Stimulated activated CD4-positive, alpha-beta T cell treated with anti-CD3 and anti-CD28 coated beads, Interleukin-4, amount 100 ng/mL, for 24 hours (primary cell): ENCODE results near the gene MAPKAP1.
"Not testable (repeated sequence)": the region's sequence is repeated elsewhere in the genome, so short reads cannot be mapped to it uniquely, and the experiment has no call there.

Experiments used
- DNase-seq: peaks from one replicate; pipeline ENCODE4 v3.0.0-alpha.2; 2020

Gene MAPKAP1

DNA sequence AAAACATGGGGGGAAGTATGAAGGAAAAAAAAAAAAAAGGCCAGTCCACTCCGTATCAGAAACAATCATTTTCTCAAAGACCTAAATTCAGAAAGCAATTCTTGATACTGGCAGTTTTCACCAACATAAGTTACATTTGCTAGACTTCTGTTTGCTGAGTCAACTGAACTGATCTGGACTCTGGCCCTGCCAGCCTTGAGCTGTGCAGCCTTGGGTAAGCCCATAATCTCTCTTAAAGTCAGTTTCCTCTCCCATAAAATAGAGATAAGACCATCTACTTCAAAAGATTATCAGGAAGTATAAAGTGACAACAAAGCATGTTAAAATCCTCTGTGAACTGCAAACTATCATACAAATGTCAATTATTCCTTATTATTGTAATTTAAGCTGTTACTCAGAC, 106.8 kb downstream of the MAPKAP1 start:
- DNase-seq: no peak

DNA sequence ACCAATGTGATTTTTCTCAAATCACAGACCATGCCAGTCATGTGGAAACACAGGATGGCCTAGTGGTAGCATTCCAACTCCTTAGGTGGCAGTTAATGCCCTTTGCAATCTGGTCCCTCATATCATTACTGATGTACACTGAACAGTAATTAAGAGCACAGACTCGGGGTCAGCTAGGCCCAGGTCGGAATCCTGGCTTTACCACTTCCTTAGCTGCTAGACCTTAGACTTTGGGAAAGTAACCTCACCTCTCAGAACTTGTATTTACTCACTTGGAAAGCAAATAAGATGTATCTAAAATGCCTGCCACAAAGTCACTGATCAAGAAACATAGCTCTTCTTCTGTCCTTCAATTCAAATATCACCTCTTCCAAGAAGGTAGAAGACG, 112.8 kb downstream of the MAPKAP1 start:
- no peak for DNase-seq

DNA sequence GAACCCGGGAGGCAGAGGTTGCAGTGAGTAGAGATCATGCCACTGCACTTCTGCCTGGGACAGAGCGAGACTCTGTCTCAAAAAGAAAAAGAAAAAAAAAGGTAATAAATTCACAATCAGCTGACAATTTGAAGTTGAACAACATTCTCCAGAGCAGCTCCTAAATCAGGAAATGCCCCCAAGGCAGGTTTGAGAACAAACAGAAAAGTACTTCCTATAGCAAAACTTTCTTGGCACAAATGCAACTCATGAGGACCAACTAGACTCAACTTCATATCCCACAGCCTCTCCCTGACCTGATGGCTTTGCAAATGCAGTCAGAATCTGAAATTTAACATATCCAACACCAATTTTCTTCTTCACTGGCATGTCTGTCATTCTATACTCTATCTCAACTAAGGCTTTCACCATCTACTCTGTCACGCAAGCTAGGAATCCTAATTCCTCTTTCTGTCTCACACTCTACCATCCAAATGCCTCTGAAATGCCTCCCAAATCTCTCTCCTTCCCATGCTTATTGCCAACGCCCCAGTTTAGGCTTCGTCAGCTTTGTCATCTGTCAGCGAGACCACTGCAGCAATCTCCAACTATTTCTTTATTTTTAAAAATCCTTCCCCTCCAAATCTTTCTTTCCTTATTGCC, 113.3 kb downstream of the MAPKAP1 start:
- no peak for DNase-seq

DNA sequence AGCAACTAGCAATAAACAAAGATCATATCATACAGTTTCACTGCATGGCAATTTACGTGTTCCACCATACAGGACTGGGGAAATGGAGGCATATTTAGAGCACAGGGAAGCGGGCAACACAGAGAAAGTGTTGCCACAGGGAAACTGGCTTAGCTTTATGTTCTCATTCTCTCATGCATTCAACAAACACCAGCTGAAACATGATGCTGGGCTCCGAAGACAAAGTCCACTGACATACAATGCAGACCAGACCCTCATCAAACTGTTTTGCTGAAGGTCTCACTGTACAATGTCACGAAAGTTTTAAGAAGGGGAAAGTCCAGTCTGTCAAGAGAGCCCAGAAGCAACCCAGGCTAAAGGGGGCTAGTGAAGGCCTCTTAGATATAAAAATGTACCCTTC, 115.1 kb downstream of the MAPKAP1 start:
- no peak for DNase-seq

DNA sequence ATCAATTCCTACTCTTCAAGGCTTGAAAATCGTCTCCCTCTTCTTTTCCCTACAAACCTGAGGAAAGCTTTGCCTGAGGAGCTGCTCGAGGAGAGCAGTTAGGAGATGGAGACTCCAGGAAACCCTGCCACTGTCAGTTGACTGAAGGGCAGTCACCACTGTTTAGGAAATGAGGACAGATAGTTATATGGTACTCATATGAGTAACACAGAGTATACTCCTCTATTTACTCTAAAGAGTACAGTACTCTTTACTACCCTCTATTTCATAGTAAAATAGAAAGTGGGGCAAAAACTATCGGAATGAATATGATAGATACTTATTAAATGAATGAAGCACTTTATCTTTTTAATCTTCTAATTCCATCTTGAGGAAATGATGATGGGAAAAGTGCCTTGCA, 115.8 kb downstream of the MAPKAP1 start:
- no peak for DNase-seq

DNA sequence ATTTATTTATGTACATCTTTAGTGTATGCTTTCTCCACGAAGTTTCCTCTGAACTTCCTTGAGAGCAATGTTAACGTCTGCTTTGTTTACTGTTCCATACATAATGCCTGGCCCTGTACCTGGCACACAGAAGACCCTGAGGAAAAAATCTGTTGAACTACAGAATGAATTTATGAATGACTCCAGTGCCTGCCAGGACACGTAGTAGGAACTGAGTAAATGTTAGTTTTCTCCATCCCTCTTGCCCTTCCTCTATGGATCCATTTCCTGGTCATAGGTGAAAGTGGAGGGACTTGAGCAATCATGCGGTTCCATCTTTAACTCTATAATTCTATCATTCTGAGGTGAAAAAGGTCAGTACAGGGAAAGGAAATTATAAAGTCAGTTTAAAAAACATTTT, 117.7 kb downstream of the MAPKAP1 start:
- no peak for DNase-seq

DNA sequence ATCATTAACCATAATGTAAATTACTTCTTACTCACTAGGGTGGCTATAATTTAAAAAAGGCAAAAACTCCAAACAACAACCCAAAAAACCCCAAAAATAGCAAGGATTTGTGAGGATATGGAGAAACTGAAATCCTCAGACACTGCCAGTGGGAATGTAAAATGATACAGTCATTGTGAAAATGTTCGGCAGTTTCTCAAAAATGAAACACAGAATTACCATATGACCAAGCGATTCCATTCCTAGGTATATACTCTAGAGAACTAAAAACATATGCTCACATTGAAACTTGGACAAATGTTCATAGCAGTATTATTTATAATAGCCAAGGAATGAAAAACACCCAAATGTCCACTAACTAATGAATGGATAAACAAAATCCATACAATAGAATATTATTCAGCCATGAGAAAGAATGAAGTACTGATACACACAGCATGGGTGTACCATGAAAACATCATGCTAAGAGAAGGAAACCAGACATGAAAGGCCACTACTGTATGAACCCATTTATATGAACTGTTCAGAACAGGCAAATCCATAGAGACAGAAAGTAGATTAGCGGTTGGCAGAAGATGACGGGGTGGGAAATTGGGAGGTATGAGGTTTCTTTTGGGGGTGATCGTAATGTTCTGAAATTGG, 119.1 kb downstream of the MAPKAP1 start:
- DNase-seq: no peak

DNA sequence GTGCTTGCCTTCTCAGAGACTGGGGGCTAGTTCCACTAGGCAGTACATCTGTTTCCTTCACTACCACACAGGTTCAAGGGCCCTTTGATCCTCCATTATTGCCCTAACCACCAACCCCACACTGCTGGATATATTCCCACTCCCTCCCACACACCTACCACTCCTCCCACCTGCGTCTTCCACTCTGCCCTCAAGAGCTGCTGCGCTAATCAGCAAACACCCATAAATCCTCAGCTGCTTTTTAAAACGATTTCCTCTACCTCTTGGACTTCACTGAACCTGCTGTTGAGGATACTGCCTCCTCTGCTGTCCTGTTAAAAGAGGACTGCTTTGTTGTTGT, 120.9 kb downstream of the MAPKAP1 start:
- DNase-seq: no peak

DNA sequence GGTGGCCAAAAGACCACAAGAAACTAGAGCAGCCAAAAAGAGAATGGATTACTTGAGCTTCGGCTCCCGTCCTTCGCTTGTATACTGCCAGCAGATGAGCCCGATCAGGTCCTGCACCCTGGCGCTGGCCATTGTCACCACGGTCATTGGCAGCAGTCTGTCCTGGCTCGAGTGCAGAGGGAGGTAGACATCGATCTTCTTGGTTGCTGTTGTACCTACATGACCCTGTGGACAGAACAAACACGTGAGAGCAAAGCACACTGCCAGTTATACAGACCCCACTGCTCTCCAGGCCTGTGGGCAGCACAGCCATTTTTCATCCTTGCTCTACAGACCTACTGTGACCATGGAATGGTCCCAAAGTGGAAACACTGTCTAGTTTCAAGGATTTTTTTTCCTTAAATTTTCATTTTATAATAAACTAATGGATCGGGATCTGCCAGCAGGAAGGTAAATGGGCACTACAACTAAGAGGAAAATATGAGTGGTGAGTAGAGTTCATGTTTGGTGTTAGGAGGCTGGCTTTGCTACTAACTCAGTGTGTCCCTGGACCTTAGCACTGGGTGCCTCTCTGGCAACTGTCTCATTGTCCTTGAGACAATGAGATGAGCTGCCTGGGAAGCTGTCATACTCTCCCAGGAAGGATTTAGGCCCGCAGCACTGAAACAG, 121.4 kb downstream of the MAPKAP1 start:
- DNase-seq: no peak

DNA sequence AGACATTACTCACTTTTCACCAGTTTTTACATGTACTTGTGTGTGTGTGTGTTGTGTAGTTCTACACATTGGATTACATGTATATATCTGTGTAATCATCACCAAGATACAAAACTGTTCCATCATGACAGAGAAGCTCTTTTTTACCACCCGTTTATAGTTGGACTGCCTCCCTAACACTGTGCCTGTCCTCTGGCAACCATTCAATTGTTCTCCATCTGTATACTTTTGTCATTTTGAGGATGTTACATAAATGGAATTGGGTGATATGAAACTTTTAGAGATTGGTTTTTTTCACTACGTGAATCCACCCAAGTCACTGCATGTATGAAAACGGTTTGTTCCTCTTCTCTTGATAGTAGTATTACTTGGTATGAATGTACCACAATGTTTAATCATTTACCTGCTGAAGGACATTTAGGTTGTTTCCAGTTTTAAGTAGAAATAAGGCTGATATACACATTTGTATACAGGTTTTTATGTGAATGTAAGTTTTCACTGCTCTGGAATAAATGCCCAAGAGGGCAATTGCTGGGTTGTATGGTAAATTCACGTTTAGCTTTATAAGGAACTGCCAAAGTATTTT, 126.2 kb downstream of the MAPKAP1 start:
- no peak for DNase-seq

DNA sequence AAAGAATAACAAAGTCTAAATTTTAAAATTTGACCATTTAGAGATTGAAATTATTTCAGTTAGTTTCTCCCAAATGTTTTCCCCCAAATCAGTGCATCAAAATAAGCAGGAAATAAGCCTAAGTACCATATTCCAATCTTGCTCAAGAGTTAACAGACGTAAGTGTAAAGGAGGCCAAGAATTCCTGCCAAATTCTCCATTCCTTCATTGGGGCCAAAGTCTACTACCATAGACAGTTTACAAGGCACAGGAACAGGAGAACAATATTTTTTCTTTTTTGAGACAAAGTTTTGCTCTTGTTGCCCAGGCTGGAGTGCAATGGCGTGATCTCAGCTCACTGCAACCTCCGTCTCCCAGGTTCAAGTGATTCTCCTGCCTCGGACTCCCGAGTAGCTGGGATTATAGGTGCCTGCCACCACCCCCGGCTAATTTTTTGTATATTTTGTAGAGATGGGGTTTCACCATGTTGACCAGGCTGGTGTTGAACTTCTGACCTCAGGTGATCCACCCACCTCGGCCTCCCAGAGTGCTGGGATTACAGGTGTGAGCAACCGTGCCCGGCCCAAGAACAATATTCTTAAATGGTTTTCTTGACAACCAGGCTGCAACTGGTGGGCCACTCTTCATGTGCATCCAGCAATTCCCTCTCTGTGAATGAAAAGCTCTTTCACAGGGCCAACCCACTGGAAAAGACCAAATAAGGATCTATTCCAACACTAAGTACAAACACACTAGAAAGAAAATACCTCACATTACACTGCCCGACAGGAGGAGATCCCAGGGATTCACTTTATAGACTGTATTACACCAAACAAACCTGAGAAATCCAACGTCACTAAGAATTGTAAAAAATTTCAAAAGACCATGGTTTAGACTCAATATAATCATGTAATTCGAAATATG, 127.7 kb downstream of the MAPKAP1 start:
- DNase-seq: no peak

DNA sequence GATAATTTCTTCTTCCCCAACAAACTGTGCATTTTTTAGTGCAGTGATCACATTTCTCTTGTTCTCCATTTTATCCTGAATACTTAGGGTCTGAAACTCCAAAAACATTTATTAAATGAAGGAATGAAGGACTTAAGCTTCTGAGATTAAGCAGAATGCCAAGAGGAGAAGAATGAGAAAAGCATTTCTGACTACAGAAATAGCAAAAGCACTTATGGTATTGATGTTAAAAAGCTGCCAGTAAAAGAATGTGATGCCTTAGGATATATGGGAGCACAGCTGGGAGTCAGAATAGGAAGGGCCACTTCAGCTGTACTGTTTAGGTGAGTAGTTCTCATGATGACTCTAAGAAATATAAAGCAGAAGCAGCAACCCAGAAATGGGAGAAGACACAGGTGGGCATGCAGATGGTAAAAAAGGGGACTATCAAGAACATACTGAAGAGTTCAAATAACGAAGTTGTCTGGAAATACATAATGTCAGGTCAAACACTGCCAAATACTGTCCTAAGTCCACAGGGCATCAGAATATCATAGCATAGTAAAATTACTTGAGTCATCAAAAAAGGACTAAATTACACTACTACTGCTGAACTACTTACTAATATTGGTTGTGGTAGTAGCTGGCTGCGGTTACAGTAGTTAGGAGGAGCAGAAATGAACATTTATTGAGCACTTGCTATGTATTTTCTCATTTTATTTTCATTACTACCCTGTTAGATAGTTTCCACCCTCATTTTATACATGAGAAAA, 132.7 kb downstream of the MAPKAP1 start:
- no peak for DNase-seq

DNA sequence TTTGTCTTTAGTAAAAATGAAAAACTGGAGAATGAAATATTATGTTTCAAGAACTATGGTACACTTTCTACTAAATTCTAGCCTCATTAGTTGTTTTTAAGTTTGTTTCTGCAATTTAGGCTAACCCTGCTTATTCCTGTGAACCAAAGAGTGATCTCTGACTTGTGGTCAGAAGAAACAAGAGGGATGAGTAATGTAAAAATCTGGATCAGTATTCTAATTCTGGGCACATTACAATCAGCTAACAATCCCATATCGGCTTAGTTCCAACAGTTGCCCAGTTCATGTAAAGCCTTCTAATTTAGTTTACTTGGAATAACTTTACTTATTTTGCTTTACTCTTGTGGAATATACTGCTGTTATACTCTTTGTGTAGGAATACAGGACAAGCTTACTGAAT, 134.5 kb downstream of the MAPKAP1 start:
- DNase-seq: not testable (repeated sequence)

DNA sequence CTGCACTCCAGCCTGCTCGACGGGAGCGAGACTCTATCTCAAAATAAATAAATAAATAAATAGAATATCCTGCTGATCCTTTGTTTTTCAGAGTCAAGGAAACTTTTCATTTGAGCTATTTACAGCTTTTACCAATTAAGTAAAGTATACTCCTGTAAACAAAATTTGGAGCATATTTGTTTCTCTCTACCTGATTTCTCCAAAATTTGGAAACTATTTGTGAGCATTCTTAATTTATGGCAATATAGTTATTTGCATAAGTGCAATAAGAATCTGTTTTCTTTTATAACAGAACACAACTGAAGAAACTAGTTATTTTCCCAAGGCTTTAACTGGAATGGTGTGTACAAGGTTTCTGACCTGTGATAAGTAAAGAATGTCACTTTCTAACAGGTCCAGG, 135.2 kb downstream of the MAPKAP1 start:
- not testable (repeated sequence) for DNase-seq

DNA sequence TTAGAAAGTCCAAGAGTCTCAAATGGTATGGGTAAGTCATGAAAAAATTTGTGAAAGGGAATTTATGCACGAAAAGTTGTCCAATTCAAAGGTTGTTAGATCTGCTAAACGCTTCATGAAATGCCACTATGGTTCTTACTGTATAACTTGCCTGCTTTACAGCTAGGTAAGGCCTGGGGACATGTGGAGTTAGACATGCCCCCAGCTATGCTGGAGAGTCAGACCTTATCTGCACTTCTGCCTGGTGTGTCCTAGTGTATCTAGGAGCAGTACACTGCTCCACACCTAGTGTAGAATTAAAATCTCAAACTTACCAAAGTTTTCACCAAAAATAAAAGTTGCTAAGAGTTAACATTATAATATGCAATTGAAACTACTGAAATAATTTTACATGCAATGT, 136.8 kb downstream of the MAPKAP1 start:
- DNase-seq: no peak

DNA sequence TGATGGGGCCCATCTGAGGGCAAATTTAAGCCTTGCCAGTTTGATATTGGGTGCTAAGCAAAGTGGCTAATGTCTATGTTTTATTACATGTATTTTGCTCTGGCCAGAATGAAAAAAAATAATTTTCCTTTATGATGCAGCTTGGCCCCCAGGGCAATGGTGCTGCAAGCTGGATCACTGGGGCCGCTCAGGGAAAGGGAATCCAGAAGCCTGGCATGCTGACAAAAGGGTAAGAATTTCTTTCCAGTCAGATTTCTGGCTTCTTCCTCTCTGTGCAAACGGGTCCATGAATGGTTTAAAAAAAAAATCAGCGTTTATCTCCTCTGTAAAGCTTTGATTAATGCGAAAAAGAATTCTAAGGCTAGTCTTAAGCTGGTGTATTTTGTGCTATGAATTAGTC, 138.4 kb downstream of the MAPKAP1 start:
- DNase-seq: no peak

DNA sequence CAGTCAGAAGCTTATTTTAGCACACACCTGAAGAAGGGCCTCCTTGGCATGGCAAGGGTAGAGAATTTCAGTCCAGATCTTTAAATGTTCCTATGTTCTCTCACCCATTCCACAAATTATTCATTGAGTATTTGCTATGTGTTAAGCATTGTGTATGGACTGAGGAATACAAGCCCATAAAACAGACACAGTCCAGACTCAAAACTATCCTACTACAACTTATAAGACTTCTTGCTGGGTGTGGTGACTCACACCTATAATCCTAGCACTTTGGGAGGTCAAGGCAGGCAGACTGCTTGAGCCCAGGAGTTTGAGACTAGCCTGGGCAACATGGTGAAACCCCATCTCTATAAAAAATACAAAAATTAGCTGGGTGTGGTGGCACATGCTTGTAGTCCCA, 141.0 kb downstream of the MAPKAP1 start:
- DNase-seq: not testable (repeated sequence)

DNA sequence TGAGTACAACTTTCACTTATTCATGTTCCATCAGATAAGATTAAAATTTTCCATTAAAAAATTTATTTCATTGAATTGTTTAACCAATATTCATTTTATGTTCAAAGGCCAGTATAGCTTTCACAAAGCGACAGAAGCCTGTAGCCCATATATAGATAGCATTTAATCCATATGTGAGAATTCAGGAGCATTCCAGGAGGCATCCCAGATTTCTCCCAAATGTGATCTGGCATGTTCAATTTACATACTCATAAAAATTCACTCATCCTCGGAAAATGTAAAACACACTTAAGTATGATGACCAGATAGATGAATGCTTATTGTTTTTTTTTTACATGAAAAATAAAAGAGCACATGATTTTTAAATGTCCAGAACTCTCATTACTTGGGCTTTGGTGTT, 141.9 kb downstream of the MAPKAP1 start:
- DNase-seq: no peak

DNA sequence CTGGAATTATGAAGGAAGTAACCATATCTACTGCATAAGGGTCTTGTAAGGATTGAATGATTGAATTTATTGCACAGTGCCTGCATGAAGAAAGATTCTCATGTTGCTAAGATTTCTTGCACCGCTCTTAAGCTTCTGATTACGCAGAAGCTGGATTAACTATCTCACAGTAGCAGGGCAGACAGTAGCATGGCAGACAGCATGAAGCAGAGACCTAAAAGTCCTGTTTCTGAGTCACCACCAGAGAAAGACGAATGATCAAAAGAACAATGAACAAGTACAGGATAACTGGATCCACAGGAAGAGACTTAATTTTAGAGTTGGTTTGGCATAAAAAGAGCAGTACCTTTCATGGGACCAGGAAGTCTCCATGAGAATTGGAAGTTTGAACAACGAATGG, 142.4 kb downstream of the MAPKAP1 start:
- DNase-seq: no peak

DNA sequence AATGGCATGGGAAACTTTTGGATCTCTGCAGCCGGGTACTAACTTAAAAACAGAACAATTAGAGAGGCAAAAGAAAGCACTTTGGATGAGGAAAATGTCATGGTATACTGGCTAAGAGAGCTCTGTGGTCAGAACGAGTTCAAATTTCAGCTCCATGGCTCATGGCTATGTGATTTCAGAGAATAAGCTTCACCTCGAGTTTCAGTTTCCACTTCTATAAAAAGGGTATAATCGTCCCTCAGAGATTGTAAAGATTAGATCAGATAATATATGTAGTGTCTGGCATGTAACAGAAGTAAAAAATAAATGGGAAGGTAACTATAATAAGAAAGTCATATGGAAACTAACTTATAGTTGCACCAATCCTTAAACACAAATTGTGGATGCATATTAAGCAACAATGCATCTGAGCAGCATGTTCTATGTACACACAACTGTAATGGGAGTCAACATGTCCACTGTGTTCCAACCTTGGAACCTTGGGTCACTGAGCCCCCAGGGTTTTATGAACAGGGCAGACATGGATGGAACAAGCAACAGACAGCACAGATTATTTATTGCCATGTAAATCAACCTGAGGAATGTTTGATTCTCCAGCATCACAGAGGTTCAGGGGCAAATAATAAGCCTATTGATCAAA, 145.4 kb downstream of the MAPKAP1 start:
- DNase-seq: no peak

DNA sequence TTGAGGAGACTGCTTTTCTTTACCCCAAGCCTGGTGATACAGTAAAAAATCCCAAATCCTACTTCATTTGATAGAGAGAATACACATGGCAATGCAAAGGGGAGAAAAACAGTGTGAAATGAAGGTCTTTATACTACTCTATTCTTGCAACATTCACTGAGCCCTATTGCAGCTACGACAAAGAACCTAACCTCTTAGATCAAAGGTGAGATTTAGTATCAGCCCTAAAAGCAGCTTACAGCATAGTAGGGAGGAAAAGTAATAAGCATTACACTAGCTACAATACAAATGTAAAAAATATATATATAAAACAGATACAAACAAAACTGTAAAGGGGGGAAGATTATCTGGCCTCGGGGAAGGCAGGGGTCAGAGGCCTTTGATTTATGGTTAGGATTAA, 147.1 kb downstream of the MAPKAP1 start:
- DNase-seq: no peak

DNA sequence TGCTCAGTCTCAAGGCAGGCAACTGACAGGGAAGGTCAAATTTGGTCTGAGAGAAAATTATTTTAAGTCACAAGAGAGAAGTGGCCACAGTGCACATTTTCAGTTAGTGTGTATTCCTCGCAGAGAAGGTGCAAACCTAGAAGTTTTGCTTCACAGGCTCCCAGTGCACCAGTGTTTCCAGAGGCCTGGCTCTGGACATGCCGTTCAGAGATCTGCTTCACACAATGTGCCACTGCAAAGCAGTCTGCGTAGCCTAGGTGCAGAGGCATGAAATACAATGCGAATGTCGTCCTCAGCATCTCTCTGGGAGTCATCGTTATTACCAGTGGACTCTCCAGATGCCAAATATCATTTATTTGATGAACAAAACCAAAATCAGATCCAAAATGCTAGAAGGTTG, 147.8 kb downstream of the MAPKAP1 start:
- DNase-seq: no peak
